ENCODE measurements around the gene CXADR. TPM values are rescaled to one million over a fixed set of nuclear protein-coding genes. Genes with fewer than 3 reads are reported as not detected.
"Not testable (repeated sequence)": the region's sequence is repeated elsewhere in the genome, so short reads cannot be mapped to it uniquely, and the experiment has no call there.

CXADR gene
- total RNA-seq (2014; rRNA removed; shearing (Covaris generic)): 13.7 and 16.4 TPM in 2 replicates

GRCh38 chr21:17512253-17513213, at the start of gene CXADR:
Gene CXADR, plus strand, starts transcription at chr21:17513043. Its CDS starts 87 bp downstream, at chr21:17513130.
- peak; percentile 64 for DNase-seq (ENCODE audit: low read depth)

GRCh38 chr21:17466166-17466565, 46.7 kb upstream of the CXADR start:
- peak; percentile 82 for DNase-seq (ENCODE audit: low read depth)

DNA sequence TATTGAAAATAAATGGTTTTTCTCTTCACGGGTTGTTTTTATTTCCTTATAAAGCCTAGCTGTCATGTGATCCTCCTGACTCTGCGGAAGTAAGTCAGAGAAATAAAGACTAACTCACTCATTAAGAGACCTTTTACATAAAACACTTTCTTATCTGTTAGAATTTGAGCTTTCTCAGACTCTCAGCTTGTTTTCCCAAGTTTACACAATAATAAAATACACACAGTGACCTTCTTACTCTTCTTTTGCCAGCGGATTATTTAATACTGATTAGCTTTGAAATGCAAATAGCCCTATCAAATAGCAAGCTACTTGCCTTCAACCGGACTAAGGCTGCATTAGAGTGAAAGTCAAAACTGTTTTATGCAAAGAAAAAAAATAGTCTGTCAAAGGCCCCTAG, 45.5 kb upstream of the CXADR start:
- DNase-seq (ENCODE audit: low read depth): no peak

- no peak for DNase-seq (ENCODE audit: low read depth)
Measured at GRCh38 chr21:17467829-17468228, 45.0 kb upstream of the CXADR start.

- no peak for DNase-seq (ENCODE audit: low read depth)
Measured at GRCh38 chr21:17468698-17469097, 44.1 kb upstream of the CXADR start.

GRCh38 chr21:17469727-17470126, 43.1 kb upstream of the CXADR start:
- DNase-seq (ENCODE audit: low read depth): no peak

- DNase-seq (ENCODE audit: low read depth): no peak
Measured at GRCh38 chr21:17472182-17472581, 40.7 kb upstream of the CXADR start.

DNA sequence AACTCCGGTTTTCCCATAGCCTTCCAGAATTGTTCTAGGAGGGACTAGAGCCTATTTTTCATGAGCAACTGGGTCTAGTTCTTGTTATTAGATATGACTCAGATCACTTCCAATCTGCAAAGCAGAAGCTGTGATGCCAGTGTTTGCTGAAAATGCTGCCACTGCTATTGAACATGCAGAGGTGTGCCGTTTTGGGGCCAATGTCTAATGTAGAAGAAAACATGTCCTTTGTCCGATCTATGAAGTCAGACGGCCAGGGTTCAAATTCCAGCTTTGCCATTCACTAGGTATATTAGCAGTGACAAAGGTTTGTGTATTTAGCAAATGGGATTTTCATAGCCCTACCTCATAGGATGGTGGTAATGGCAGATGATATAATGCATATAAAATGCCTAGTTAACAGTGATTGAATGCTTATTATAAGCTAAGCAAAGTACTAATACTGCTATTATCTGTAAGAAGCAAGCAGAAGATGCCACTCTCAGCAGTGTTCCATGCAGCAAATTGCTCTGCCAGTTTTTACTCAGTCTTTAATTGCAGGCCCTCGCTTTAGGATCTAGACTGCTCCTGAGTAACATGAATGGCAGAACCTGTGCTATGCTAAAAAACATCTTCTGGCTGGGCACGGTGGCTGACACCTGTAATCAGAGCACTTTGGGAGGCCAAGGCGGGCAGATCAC, 40.1 kb upstream of the CXADR start:
- DNase-seq (ENCODE audit: low read depth): no peak

- no peak for DNase-seq (ENCODE audit: low read depth)
Measured at GRCh38 chr21:17476006-17476405, 36.8 kb upstream of the CXADR start.

- not testable (repeated sequence) for DNase-seq (ENCODE audit: low read depth)
Measured at GRCh38 chr21:17478156-17478555, 34.7 kb upstream of the CXADR start.

GRCh38 chr21:17479606-17480005, 33.2 kb upstream of the CXADR start:
- no peak for DNase-seq (ENCODE audit: low read depth)

DNA sequence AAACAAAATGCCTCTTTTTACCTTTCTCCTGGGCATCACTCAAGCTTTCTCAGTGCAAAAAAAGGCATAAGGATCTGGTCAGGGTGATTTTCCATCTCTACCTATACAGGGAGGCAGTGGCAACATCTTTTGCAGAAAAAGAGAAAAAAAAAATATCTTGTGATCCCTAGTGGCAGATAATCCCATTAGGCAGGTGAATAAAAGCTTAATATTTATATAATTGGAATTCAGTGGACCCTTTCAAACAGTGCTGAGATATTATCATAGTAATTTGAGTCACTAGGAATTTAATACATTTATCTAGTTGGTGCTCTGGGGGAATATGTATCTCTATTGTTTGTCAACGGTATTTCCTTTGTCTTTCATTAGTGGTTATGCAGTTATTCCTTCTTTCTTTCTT, 29.9 kb upstream of the CXADR start:
- no peak for DNase-seq (ENCODE audit: low read depth)

DNA sequence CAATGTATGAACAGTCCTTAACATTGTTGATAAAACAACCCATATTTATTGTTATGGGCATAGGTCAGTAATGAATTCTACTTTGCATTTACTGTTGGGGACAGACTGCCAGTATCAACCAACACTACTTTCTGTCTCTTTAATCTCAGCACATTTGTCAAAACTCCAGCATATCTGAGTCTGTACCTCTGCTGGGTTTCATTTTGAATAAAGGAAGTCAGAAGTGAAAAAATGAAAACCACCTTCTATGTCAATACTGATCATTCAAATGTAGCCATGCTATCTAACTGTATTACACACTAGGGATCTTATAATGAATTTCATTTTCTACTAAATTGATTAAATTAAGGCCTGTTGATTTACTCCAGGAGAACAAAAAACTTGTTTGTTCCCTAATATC, 24.2 kb upstream of the CXADR start:
- no peak for DNase-seq (ENCODE audit: low read depth)

DNA sequence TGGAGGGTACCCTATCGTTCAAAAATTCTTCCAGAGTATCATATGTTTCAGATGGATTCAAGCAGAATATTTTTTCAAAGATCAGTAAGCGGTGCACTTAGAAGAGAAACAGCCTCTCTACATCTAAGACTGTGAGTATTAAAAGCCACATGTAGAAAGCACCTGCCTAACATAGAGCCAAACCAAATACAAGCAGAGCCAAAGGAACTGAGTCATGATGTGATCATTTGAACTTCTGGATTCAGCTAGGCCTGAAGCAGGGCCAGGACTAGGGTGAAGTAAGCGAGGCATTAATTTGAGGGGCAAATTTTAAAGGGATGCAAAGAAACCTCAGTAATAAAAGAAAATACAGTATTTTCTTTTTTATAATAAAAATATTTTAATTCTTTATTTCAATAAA, 23.3 kb upstream of the CXADR start:
- DNase-seq (ENCODE audit: low read depth): peak; percentile 75

- peak; percentile 98 for DNase-seq (ENCODE audit: low read depth)
Measured at GRCh38 chr21:17491716-17492414, 21.0 kb upstream of the CXADR start.

GRCh38 chr21:17492415-17493168, 20.3 kb upstream of the CXADR start:
- DNase-seq (ENCODE audit: low read depth): no peak

DNA sequence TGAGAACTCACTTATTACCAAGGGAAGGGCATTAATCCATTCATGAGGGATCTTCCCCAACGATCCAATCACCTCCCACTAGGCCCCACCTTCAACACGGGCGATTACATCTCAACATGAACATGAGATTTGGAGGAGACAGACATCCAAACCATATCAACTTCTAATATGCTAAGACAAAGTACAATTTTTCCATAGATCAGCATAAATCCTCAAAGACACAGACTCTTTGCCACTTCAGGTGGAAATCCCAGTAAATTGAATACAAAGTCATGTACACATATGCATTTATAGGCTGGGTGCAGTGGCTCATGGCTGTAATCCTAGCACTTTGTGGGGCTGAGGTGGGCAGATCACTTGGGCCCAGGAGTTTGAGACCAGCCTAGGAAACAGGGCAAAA, 18.8 kb upstream of the CXADR start:
- DNase-seq (ENCODE audit: low read depth): no peak

- peak; percentile 86 for DNase-seq (ENCODE audit: low read depth)
Measured at GRCh38 chr21:17495680-17496079, 17.2 kb upstream of the CXADR start.

DNA sequence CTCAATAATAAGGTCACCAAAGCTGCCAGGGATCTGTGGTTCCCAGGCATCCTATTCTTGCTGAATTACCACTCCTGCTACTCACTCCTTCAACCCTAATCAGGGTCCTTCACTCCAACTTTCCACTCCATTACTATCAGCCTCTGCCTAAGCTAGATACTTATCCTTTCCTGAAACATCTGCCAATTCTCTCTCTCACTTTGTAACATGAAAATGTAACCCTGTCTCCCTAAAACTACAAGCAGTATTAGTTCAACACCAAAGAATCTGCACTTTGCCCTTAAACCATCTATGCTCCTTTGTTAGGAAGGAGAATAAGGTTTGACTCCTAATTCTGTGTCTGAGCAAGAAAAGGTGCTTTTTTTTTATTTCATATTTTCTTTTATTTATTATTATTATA, 15.5 kb upstream of the CXADR start:
- DNase-seq (ENCODE audit: low read depth): no peak

GRCh38 chr21:17498586-17498985, 14.3 kb upstream of the CXADR start:
- no peak for DNase-seq (ENCODE audit: low read depth)
